GM12891 (cell line): Measurements from ENCODE around the gene TMEM45A.

Source experiments
- POLR2A ChIP-seq: IDR thresholded peaks from 2 replicates; pipeline ENCODE4 v1.6.1; 2011; ENCODE audit warnings: low read depth, low read length, control low read depth
- POLR2AphosphoS5 ChIP-seq: IDR thresholded peaks from 2 replicates; pipeline ENCODE4 v1.6.1; 2011; ENCODE audit warnings: low read depth, low read length, control low read depth
- TAF1 ChIP-seq: IDR thresholded peaks from 2 replicates; pipeline ENCODE4 v1.6.1; 2011; ENCODE audit warnings: low read depth, low read length, control low read depth

DNA sequence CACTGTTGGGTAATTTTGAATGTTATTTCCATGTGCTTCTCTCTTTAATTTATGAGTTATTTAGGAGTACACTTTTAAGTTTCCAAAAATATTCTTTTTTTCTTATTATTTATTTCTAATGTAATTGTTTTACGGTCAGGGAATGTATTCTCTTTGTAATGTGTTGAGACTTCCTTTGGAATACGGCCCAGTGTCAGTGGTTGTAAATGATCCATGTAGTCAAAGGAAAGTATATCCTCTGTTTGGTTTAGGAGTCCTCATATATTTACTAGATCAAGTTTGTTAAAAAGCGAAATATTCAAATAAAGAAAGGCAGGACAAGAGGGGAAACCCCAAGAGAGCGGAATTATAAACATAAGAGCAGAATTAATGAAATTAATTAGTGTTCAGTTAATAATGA is 68.0 kb downstream of the TMEM45A start:
- TF ChIP-seq POLR2AphosphoS5, result no peak
- no peak for TF ChIP-seq POLR2A
- TF ChIP-seq TAF1, result no peak
